Panc1 (cell line): ENCODE data around the gene LENEP.

Source experiments
- POLR2AphosphoS5 ChIP-seq: IDR thresholded peaks from 2 replicates; pipeline ENCODE4 v1.6.1; 2012; ENCODE audit warnings: mild to moderate bottlenecking, low read depth, low read length, moderate library complexity
- TF ChIP-seq, protein P1 (sequence below): fragments of 450-650 bp; IDR thresholded peaks from 2 replicates; pipeline ENCODE4 v1.5.1; 2017; ENCODE audit warnings: mild to moderate bottlenecking
- TF ChIP-seq, protein P2 (sequence below), 2 experiments: IDR thresholded peaks; 2 replicates each; pipeline ENCODE4 v1.6.1; 2011 to 2012; ENCODE audit warnings: low read depth in 2 of 2, control low read depth in 1 of 2, low read length in 1 of 2, mild to moderate bottlenecking in 1 of 2, moderate library complexity in 1 of 2; ENCODE audit not compliant: insufficient read depth in 1 of 2

DNA sequence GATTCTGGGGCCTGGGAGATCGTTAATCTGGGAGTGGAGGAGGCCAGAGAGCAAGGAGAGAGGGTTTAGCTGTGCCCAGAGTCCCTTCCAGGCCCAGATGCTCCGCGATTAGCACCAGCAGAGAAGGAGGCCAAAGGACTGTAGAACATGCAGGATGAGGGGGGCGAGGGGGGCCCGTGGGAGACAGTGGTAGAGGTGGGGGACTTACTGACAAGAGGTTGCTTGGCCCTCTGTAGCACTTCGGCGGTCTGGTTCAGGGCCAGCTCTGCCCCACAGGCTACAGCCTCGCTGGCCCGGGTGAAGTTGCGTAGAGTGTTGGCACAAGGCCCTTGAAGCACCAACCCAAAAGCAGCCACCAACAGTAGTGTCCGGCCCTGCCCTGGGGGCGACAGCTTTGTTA, 39.5 kb downstream of the LENEP start:
- TF ChIP-seq, protein P1, sequence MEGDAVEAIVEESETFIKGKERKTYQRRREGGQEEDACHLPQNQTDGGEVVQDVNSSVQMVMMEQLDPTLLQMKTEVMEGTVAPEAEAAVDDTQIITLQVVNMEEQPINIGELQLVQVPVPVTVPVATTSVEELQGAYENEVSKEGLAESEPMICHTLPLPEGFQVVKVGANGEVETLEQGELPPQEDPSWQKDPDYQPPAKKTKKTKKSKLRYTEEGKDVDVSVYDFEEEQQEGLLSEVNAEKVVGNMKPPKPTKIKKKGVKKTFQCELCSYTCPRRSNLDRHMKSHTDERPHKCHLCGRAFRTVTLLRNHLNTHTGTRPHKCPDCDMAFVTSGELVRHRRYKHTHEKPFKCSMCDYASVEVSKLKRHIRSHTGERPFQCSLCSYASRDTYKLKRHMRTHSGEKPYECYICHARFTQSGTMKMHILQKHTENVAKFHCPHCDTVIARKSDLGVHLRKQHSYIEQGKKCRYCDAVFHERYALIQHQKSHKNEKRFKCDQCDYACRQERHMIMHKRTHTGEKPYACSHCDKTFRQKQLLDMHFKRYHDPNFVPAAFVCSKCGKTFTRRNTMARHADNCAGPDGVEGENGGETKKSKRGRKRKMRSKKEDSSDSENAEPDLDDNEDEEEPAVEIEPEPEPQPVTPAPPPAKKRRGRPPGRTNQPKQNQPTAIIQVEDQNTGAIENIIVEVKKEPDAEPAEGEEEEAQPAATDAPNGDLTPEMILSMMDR = no peak
- TF ChIP-seq, protein P2, sequence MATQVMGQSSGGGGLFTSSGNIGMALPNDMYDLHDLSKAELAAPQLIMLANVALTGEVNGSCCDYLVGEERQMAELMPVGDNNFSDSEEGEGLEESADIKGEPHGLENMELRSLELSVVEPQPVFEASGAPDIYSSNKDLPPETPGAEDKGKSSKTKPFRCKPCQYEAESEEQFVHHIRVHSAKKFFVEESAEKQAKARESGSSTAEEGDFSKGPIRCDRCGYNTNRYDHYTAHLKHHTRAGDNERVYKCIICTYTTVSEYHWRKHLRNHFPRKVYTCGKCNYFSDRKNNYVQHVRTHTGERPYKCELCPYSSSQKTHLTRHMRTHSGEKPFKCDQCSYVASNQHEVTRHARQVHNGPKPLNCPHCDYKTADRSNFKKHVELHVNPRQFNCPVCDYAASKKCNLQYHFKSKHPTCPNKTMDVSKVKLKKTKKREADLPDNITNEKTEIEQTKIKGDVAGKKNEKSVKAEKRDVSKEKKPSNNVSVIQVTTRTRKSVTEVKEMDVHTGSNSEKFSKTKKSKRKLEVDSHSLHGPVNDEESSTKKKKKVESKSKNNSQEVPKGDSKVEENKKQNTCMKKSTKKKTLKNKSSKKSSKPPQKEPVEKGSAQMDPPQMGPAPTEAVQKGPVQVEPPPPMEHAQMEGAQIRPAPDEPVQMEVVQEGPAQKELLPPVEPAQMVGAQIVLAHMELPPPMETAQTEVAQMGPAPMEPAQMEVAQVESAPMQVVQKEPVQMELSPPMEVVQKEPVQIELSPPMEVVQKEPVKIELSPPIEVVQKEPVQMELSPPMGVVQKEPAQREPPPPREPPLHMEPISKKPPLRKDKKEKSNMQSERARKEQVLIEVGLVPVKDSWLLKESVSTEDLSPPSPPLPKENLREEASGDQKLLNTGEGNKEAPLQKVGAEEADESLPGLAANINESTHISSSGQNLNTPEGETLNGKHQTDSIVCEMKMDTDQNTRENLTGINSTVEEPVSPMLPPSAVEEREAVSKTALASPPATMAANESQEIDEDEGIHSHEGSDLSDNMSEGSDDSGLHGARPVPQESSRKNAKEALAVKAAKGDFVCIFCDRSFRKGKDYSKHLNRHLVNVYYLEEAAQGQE (IDR thresholded peaks at IDR 0.05; ENCODE audit: insufficient read depth in 1 of 2, low read depth in 2 of 2, low read length in 1 of 2) = no peak
- TF ChIP-seq POLR2AphosphoS5 = no peak
